Stimulated activated CD8-positive, alpha-beta memory T cell treated with anti-CD3 and anti-CD28 coated beads, Interleukin-15, amount 100 ng/mL, for 1 hour (primary cell): ENCODE measurements around the gene TOP2B.

ENCODE experiments used
- DNase-seq: peaks from one replicate; pipeline ENCODE4 v3.0.0-alpha.2; 2020; ENCODE audit warnings: low read depth

The TOP2B gene

DNA sequence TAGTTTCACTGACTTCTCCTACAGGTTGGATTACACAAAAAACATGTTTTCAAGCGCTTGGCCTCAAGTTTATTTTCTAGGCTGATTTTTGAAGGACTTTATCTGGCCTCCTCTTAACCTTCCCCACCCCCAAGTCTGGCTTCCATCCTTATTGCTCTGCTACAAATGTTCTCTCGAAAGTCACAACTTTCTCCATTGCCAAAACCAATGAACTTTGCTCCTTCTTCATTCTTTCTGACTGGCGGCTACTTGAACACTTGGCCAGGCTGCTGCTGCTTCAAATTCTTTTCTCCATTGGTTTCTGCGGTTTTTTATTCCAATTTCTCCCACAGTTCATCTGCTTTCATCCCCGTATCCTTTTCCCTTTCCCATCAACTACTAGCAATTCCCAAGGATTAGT lies 106.6 kb downstream of the TOP2B start:
- DNase-seq: no peak

DNA sequence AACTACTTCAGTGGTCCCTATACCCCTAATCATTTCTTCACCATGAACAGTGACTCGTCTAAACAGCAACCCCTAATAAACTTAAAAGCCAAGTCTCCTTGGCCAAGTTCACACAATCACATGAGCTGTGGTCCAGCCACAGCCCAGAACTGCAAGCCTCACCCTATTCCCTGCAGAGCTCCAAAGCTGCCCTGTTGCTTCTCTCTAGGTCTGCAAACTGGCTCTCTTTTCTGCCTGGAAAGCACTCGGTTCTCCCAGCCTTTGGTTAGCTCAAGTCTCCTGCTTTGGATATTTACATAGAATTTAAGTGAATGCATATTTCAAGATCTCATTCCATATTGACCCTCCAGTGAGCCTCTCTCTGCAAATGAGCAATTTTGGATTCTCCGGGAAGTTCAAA lies 107.0 kb downstream of the TOP2B start:
- no peak for DNase-seq

DNA sequence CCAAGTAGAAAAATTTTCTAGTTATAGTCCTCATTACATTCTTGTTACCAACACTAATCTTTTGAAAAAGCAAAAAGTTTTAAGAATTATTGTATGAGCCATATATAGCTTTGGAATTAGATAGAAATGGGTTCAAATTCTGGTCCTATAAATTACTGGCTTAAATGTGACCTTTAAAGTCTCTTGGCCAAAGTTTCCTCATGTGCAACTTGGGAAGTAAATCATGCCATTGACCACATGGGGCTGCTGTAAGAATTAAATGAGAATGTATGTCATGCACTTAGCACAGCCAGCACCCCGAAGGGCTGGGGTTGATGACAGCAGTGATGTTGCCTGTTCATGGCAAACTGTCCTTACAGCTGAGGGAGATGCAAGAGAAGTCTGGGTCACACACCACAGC lies 108.3 kb downstream of the TOP2B start:
- no peak for DNase-seq

DNA sequence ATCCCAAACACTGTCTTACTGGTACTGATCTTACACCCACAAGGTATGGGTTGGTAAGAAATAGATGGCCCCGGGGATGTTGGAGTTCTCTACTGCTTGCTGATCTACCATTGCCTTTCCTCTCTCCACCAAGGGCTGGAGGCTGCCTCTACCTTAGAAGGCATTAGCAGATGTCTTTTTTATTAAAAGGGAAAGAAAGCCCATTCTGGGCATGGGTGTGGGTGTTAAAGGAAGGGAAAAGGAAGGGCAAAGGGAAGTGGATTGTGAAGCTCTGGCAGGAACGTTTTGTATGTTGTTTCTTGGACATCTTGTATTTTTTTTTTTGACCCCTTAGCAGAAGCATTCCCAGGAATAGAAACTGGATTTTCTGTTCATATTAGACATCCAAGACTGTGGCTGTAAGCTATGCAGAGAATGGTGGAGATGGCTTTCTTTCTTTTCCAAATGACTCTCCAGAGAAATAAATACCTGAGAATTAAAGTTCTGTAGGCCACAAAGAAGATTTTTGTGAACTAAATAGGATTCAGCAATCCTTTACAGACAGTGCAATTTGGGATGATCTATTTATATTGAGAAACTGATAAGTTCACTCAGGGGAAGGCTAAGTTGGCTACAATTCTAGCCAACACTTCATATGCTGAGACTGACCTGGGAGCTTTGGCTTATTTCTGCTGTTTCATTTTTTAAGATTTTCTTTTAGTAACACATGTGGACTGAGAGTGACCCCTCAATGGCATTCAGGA lies 108.8 kb downstream of the TOP2B start:
- DNase-seq: no peak

DNA sequence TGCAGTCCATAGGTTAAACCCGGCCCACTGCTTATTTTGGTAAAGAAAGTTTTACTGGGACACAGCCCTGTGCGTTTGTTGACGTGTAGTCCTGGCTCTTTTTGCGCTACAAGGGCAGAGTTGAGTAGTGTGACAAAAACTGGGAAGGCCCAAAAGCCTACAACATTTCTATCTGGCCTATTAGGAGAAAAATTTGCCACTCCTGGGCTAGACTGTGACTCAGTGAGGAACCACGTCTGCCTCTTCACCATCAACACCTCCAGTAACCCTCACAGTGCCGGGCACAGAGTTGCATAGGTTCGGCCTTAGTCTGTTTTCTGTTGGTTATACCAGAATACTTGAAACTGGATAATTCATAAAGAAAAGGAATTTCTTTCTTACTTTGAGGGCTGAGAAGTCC lies 110.3 kb downstream of the TOP2B start:
- no peak for DNase-seq

DNA sequence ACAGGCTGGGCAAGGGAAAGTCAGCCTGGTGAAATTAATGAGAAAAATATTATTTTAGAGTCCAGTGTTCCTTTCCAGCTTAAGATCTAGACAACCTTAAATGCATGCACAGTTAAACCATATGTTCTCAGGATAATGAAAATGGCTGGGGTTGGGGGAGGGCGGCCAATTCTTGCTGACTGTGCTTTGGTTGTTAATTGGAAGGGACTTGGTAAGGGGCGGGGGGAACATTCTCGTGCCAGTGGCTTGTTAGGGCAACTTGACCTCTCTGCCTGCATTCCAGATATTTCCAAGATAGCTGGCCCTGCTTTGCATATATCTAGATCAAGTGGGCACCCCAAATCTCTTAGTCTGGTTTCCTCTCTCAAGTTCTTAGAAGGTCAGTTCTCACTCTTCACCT lies 112.5 kb downstream of the TOP2B start:
- no peak for DNase-seq

- no peak for DNase-seq
Observed at GRCh38 chr3:25548836-25549235, 115.9 kb downstream of the TOP2B start.

DNA sequence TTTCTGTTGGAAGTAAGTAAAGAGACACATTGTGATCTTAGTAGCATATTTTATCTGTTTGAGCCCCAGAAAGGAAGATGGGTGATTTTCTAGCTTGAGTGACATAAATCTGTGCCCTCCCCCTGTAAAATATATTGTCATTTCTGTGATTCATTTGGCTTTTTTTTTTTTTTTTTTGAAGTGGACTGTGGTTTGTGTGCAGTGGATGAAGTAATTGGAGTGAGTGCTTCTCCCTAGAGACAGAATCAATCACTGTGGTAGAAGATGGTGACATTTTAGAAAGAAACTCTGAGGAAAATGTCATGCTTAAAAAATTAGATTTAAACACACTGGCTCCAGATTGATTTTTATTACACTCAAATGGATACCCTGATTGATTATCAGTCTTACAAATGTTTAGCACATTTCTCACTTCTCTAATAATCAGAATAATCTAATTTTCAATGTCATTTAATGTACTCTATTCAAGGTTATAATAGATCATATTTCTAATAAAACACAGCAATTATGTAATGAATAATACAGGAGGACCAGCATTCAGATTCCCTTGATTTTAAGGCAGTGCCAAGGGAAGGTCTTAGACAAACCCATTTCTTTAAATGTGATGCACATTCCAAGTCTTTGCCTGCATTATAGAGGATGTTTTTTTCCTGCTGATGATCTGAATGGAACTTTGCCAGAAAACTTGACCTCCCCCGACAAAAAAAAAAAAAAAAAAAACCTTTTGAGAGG lies 116.6 kb downstream of the TOP2B start:
- no peak for DNase-seq
